Measurements from ENCODE around the gene ARHGEF19. TPM values are rescaled to one million over a fixed set of nuclear protein-coding genes. Genes with fewer than 3 reads are reported as not detected.
"Not testable (repeated sequence)": the region's sequence is repeated elsewhere in the genome, so short reads cannot be mapped to it uniquely, and the experiment has no call there.

ARHGEF19 gene
- total and polyA plus RNA-seq, 10 of the 15 experiments (the other 5 are each of a cell fraction or from before 2014, with no cell fraction given): 0.15 to 2.9 (median 0.67) TPM; not detected in 1

DNA sequence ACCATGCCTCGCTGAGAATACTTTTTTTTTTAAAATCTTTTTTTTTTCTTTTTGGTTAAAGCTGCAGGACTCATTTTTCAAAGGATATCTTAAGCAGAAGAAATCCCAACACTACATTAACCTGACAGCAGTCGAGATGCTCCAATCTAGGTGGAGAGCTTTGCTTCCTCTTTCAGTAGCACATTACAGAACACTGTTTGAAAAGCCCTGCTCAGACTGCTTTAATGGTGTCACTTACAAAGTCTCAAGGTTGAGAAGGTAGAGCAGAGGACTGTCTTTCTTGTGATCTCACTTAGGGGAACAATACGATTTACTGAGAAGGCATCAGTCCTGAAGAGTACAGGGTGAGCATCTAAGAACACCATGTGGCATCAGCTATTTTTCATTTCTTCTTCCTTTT, 45.5 kb upstream of the ARHGEF19 start:
- TF ChIP-seq RUNX3 (IDR thresholded peaks at IDR 0.05; ENCODE audit: low read length) (no peak), BHLHE40 (IDR thresholded peaks at IDR 0.05; ENCODE audit: borderline replicate concordance in 1 of 2, low read depth in 2 of 2, low read length in 1 of 2) (no peak), HDAC6 (IDR thresholded peaks at IDR 0.05; ENCODE audit: unreplicated experiment) (no peak), ZBED1 (IDR thresholded peaks at IDR 0.05; ENCODE audit: borderline replicate concordance) (no peak)
- Histone ChIP-seq H3K9ac (ENCODE audit: control insufficient read depth, insufficient read depth, low read length) (no peak overlapping the region), H3K4me3 (no peak overlapping the region), H3K27ac (ENCODE audit: control insufficient read depth, insufficient read depth) (no peak overlapping the region), H3K36me3 (ENCODE audit: control insufficient read depth in 2 of 2, insufficient read depth in 2 of 2, low read length in 1 of 2) (peaks cover 4 to 17% of the 10 kb centered on the region in 2 experiments; a peak in 3 of 4 replicates), H3K27me3 (replicated peaks in 1 of 2; ENCODE audit: control insufficient read depth in 2 of 2, insufficient read depth in 2 of 2, low read length in 1 of 2) (no peaks in the 10 kb centered on the region), H3K9me3 (replicated peaks; ENCODE audit: control insufficient read depth, insufficient read depth, low read length) (no peaks in the 10 kb centered on the region), H3K79me2 (ENCODE audit: control insufficient read depth, insufficient read depth, low read length) (no peaks in the 10 kb centered on the region), H3K4me2 (ENCODE audit: control insufficient read depth, insufficient read depth) (no peak overlapping the region), H3K4me1 (ENCODE audit: control insufficient read depth, insufficient read depth, low read length) (peaks cover 2% of the 10 kb centered on the region; the same call in 1 of the 2 replicates), H2AFZ (ENCODE audit: control insufficient read depth, low read depth, low read length) (no peak overlapping the region), H4K20me1 (ENCODE audit: control insufficient read depth, insufficient read depth) (no peaks in the 10 kb centered on the region)
- ChIA-PET CTCF (interaction anchor here (0.9 kb wide), 1 partner anchor 20 kb away, joined by 4 read pairs; no protein-coding TSS in a partner anchor), POLR2A (no interaction called here), SMC1A (ENCODE audit: uncharacterized antibody, unreplicated experiment) (no interaction called here), RAD21 (ENCODE audit: unreplicated experiment) (interaction anchor here (0.6 kb wide), 1 partner anchor 24 kb away, joined by 3 read pairs; no protein-coding TSS in a partner anchor)
- in situ Hi-C loops (cut with MboI): no loop called here
- intact Hi-C loops (cut with micrococcal nuclease; ENCODE audit: unreplicated experiment): no loop called here
- no peak for FAIRE-seq
- ATAC-seq: no peak
- 63% methylated on average over 3 of the region's 3 CpGs for WGBS (ENCODE audit: insufficient coverage, insufficient replicate concordance, low lambda C conversion rate, missing lambda C conversion rate)
- no TSS peak for BruUV-seq (replicated peaks)
- DNase-seq (ENCODE audit: low read depth, low spot score): no peak

DNA sequence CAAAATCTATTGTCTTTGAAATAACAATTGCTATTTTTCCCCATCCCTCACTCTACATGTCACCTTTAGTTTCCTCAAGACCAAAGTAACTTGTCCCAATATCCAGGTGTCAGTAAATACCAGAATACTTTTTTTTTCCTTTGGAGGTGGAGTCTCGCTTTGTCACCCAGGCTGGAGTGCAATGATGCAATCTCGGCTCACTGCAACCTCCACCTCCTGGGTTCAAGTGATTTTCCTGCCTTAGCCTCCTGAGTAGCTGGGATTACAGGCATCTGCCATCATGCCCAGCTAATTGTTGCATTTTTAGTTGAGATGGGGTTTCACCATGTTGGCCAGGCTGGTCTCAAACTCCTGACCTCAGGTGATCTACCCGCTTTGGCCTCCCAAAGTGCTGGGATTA, 45.1 kb upstream of the ARHGEF19 start:
- H3K4me1 ChIP-seq (ENCODE audit: control insufficient read depth, insufficient read depth, low read length); H2AFZ ChIP-seq (ENCODE audit: control insufficient read depth, low read depth, low read length); H3K9ac ChIP-seq (ENCODE audit: control insufficient read depth, insufficient read depth, low read length); H3K9me3 ChIP-seq (replicated peaks; ENCODE audit: control insufficient read depth, insufficient read depth, low read length); H3K79me2 ChIP-seq (ENCODE audit: control insufficient read depth, insufficient read depth, low read length); DNase-seq (ENCODE audit: low read depth, low spot score); H4K20me1 ChIP-seq (ENCODE audit: control insufficient read depth, insufficient read depth); FAIRE-seq; SMC1A ChIA-PET (ENCODE audit: uncharacterized antibody, unreplicated experiment); H3K27ac ChIP-seq (ENCODE audit: control insufficient read depth, insufficient read depth); H3K27me3 ChIP-seq (replicated peaks in 1 of 2; ENCODE audit: control insufficient read depth in 2 of 2, insufficient read depth in 2 of 2, low read length in 1 of 2); POLR2A ChIA-PET; in situ Hi-C loops (cut with MboI); intact Hi-C loops (cut with micrococcal nuclease; ENCODE audit: unreplicated experiment); ATAC-seq; BruUV-seq (replicated peaks); H3K4me2 ChIP-seq (ENCODE audit: control insufficient read depth, insufficient read depth); H3K4me3 ChIP-seq: not testable (repeated sequence)
- 94% methylated on average over 3 of the region's 3 CpGs for WGBS (ENCODE audit: insufficient coverage, insufficient replicate concordance, low lambda C conversion rate, missing lambda C conversion rate)
- peaks cover 4 to 17% of the 10 kb centered on the region in 2 experiments; a peak in 3 of 4 replicates for H3K36me3 ChIP-seq (ENCODE audit: control insufficient read depth in 2 of 2, insufficient read depth in 2 of 2, low read length in 1 of 2)
- ChIA-PET RAD21 (ENCODE audit: unreplicated experiment) (interaction anchor here (0.6 kb wide), 1 partner anchor 24 kb away, joined by 3 read pairs; no protein-coding TSS in a partner anchor), CTCF (interaction anchor here (0.9 kb wide), 1 partner anchor 20 kb away, joined by 4 read pairs; no protein-coding TSS in a partner anchor)

Data from GM12878 (cell line).